GM12892 (cell line): Measurements from ENCODE around the gene FNDC3A.
A peak's percentile ranks its signal among the peaks of the same experiment; 100 is the strongest.
"Not testable (repeated sequence)": the region's sequence is repeated elsewhere in the genome, so short reads cannot be mapped to it uniquely, and the experiment has no call there.

Source experiments
- DNase-seq: peaks from one replicate; pipeline ENCODE4 v3.0.0; 2011; ENCODE audit not compliant: insufficient read length
- FAIRE-seq: peaks from 2 replicates; lab custom pipeline; 2011; peaks lifted over from hg19 to GRCh38; lab: Jason Lieb, UNC
- POLR2A ChIP-seq: IDR thresholded peaks from 2 replicates; pipeline ENCODE4 v1.6.1; 2011; ENCODE audit warnings: low read depth, low read length, control low read depth
- POLR2AphosphoS5 ChIP-seq: IDR thresholded peaks from 2 replicates; pipeline ENCODE4 v1.6.1; 2011; ENCODE audit warnings: low read depth, low read length, control low read depth
- TAF1 ChIP-seq: IDR thresholded peaks from 2 replicates; pipeline ENCODE4 v1.6.1; 2011; ENCODE audit warnings: low read depth, mild to moderate bottlenecking, control low read depth, low read length, borderline replicate concordance

FNDC3A gene

DNA sequence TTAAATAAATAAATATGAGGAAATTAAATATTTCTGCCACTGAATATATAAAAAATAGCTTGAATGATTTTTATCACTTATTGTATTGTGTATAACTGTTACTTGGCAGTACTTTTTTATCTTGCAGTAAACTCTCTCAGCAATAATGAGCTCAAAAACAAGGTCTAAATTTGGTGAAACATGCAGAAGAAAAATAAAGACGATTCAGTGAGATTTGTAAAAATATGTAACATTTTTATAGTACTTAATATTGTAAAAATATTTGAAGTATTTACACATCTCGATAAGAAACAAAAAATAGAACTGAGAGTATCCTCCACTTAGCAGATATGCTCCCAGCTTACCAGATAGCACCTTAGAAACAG lies 123.8 kb downstream of the FNDC3A start:
- FAIRE-seq (no peak), DNase-seq (no peak)
- TF ChIP-seq POLR2A = no peak
- TF ChIP-seq TAF1 = no peak
- no peak for TF ChIP-seq POLR2AphosphoS5

- FAIRE-seq (no peak), DNase-seq (no peak)
- no peak for TF ChIP-seq TAF1
- no peak for TF ChIP-seq POLR2AphosphoS5
- no peak for TF ChIP-seq POLR2A
These were observed 125.2 kb downstream of the FNDC3A start for GRCh38 chr13:49100637-49101570.

DNA sequence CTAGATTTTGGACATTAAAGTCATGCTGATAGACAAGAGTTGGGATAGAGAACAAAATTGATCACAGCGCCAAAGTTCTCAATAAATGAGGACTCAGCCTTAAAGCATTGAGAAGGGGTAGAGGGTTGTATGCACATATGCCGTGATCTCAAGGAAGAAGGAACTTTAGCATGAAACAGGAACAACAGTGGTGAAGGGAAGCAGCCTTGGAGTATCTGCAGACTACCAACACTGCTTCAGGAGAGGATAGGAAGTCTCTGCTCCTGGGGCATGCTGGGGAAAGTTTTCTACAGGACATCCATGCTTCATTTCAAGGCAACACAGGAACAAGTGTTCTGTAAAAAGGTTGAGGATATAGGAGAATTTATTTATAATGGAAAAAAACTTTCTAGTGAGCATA lies 132.5 kb downstream of the FNDC3A start:
- FAIRE-seq (no peak), DNase-seq (no peak)
- TF ChIP-seq POLR2AphosphoS5 (no peak), POLR2A (no peak), TAF1 (no peak)

DNA sequence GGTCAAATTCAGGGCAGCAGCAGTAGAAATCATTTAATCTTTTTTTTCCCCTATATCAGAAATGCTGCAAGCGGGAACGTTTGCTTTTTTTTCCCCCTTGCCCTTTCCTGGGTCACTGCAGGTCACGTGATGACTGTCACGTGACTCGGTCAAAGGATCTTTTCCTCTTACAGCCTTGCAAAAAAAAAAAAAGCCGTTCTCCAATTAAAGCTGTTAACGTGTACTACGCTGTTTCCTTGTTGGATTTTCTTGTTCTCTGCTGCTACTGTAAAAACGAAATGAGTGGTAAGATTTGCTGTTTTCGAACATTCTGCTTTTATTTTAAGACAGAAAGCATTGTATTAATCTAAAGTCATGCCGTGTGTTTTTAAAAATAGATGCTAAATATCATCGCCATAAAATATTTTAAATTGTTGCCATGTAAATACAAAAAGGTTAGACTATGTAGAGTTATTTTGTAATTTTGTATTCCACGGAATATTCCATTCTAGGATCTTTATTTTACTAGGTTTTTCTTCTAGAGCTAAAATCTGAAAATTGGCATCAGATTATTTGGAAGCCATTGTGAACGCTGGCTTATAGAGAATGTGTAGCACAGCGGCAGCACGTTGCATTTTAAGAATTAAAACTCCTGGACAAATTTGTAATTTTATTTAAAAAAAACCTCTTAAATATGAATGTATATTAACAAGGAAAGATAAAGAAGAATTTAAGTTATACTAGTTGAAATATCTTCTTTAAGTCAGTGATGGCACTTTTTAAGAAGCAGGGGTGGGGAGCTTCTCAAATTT lies 134.6 kb downstream of the FNDC3A start:
- DNase-seq (peak; percentile 14), FAIRE-seq (peak; percentile 88)
- TF ChIP-seq TAF1 (no peak), POLR2AphosphoS5 (no peak), POLR2A (no peak)

GRCh38 chr13:49110913-49111170 lies 135.1 kb downstream of the FNDC3A start:
- TF ChIP-seq POLR2AphosphoS5 (no peak), POLR2A (no peak), TAF1 (no peak)
- FAIRE-seq = no peak
- no peak for DNase-seq

DNA sequence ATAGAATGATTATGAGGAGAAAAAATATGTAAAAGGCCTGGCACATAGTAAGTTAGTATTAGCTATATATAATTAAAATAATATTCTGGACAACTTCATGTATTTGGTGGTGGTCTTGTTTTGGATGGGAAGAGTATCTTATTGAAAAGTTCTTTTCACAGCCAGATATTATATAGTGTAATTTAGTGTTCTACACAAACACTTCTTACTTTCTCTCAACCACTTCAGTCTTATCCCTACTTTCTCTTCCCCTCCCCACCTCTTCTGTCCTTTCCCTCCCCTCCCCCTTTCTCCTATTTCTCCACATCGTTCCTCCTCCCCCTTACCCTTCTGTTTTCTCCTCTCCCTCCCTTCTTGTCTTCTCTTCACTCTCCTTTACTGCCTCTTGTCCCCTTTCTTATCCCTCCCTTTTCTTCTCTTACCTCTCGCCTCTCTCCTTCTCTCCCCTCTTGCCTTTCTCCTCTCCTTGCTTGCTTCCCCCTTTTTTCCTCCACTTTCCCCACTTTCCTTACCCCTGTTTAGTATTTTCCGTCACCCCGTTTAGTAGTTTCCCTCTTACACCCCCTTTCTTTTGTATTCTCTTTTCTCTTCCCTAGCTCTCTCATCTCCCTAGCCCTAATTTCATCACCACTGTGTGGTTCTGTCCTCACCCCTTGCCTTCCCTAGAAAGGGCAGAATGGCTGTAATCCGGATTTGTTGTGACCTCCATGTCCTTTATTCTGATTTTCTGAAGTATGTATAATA lies 137.2 kb downstream of the FNDC3A start:
- TF ChIP-seq TAF1 (no peak), POLR2AphosphoS5 (no peak), POLR2A (no peak)
- no peak for DNase-seq
- no peak for FAIRE-seq

GRCh38 chr13:49113526-49114286 lies 138.0 kb downstream of the FNDC3A start:
- DNase-seq (no peak), FAIRE-seq (no peak)
- TF ChIP-seq POLR2AphosphoS5 (no peak), POLR2A (no peak), TAF1 (no peak)

DNA sequence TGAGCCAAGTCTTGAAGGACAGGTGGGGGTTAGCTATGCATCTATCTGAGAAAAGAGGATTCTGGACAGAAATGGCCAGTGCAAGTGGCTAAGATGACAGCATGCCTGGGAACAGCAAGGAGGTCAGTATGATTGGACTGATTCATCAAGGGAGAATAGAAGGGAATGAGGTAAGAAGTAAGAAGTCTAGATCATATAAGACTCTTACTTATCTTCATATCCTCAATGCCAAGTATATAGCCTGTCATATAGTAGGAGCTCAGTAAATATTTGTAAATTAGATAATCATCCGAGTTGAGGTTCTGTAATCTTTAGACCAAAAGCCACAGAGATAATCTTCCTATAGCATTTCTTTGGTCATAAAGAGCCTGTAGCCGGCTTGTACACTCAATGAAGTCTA lies 141.2 kb downstream of the FNDC3A start:
- DNase-seq (no peak), FAIRE-seq (no peak)
- no peak for TF ChIP-seq TAF1
- no peak for TF ChIP-seq POLR2AphosphoS5
- no peak for TF ChIP-seq POLR2A

DNA sequence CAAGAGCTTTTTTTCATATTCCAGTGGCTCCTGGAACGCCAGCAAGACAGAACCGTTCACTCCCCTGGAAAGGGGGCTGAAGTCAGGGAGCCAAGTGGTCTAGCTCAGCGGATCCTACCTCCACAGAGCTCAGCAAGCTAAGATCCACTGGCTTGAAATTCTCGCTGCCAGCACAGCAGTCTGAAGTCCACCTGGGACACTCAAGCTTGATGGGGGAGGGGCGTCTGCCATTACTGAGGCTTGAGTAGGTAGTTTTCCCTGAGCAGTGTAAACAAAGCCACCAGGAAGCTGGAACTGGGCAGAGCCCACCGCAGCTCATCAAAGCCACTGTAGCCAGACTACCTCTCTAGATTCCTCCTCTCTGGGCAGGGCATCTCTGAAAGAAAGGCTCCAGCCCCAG lies 142.7 kb downstream of the FNDC3A start:
- not testable (repeated sequence) for DNase-seq, FAIRE-seq

GRCh38 chr13:49124693-49125304 lies 149.1 kb downstream of the FNDC3A start:
- no peak for FAIRE-seq
- no peak for DNase-seq
- TF ChIP-seq POLR2AphosphoS5 (no peak), TAF1 (no peak), POLR2A (no peak)

DNA sequence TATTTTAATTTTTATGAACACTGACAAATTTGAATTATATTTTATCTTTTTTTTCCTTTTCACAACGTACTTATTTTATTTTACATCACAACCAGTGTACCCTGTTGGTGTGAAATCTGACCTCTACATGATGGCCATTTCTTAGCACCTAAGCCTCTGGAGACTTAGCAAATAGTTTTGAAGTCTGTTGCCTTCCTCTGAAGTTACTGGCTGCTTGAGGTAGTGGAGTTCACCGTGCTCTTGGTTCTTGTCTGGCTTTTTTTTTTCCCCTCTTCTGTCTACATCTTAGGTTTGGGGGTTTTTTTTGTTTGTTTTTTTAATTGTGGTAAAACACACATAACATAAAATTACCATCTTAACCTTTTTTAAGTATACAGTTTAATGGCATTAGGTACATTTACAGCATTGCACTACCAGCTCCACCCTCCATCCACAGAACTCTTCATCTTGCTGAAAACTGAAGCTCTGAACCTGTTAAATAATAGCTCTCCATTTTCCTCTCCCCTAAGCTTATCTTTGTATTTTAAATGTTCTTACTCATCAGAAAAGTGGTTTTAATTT lies 150.3 kb downstream of the FNDC3A start:
- DNase-seq = no peak
- TF ChIP-seq POLR2A = no peak
- TF ChIP-seq TAF1 = no peak
- no peak for TF ChIP-seq POLR2AphosphoS5
- no peak for FAIRE-seq
